Breast epithelium (tissue), 3 donors: ENCODE measurements around the gene HSPBAP1.

ENCODE experiments used
- CTCF ChIP-seq, 3 donors: fragments of 450-650 bp; IDR thresholded peaks; one replicate each; pipeline ENCODE4 v1.5.1; 2016 to 2017; ENCODE audit warnings: antibody characterized with exemption in 3 of 3, mild to moderate bottlenecking in 3 of 3, moderate library complexity in 3 of 3
- POLR2A ChIP-seq: fragments of 450-650 bp; IDR thresholded peaks from one replicate; pipeline ENCODE4 v1.6.1; 2016; ENCODE audit warnings: antibody characterized with exemption, mild to moderate bottlenecking, moderate library complexity

GRCh38 chr3:122714273-122714672, 79.4 kb downstream of the HSPBAP1 start:
- no peak for TF ChIP-seq POLR2A
- no peak for TF ChIP-seq CTCF (IDR thresholded peaks at IDR 0.05)
